Mesodermal cell (in vitro differentiated cells): ENCODE data around the gene ZEB2.
A peak's percentile ranks its signal among the peaks of the same experiment; 100 is the strongest.

ENCODE experiments used
- H3K27ac ChIP-seq: 2 replicates; pipeline ENCODE4 v1.7.0; 2013; ENCODE audit warnings: mild to moderate bottlenecking, low read depth, low read length, moderate library complexity; ENCODE audit not compliant: severe bottlenecking
- H3K36me3 ChIP-seq: 2 replicates; pipeline ENCODE4 v1.7.1; 2013; ENCODE audit warnings: mild to moderate bottlenecking, low read length, moderate library complexity; ENCODE audit not compliant: control insufficient read depth, insufficient read depth
- H3K4me1 ChIP-seq: one replicate; pipeline ENCODE4 v1.7.1; 2013; ENCODE audit warnings: mild to moderate bottlenecking, low read length; ENCODE audit not compliant: insufficient read depth, control insufficient read depth, poor library complexity, severe bottlenecking
- H3K4me3 ChIP-seq: 2 replicates; pipeline ENCODE4 v1.7.0; 2013; ENCODE audit warnings: low read length, control low read depth, mild to moderate bottlenecking; ENCODE audit not compliant: insufficient read depth, poor library complexity, severe bottlenecking; ENCODE audit errors: extremely low read depth
- H3K9me3 ChIP-seq: 2 replicates; pipeline ENCODE4 v1.7.1; 2013; ENCODE audit warnings: mild to moderate bottlenecking, low read length, moderate library complexity; ENCODE audit not compliant: control insufficient read depth
- WGBS, 2 experiments: methylation state at CpG; one replicate each; pipeline ENCODE4 v1.1.5; 2013; ENCODE audit warnings: missing lambda C conversion rate in 2 of 2; ENCODE audit not compliant: insufficient coverage in 2 of 2; 5-methylcytosine and 5-hydroxymethylcytosine counted together

ZEB2 gene

DNA sequence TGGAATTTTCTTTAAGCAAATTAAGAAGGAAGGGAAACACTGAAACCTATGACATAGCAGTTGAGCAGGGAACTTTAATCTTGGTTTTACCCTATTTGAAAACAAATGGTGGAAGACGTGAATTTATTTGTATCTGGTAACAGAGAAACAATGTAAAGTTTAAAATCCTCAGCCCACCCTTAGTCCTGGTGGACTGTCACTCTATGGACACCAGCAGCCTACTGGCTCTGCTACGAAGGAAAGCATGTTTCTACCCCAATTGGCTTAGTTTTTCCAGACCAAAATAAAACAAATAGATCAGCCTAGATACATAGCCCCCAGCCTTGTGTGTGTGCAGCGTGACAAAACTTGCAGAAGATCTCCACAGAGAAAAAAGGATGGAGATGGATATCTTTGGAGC is 7.4 kb downstream of the ZEB2 start:
- 80 to 90% methylated on average over 1 to 2 of the region's 3 CpGs for WGBS, 2 experiments
- H3K4me1 ChIP-seq, result peaks cover 69% of the 10 kb centered on the region
- no peaks in the 10 kb centered on the region for H3K9me3 ChIP-seq
- H3K27ac ChIP-seq, result peak overlapping the region; percentile 91
- H3K36me3 ChIP-seq, result peaks cover 53% of the 10 kb centered on the region
- peak overlapping the region; percentile 8 for H3K4me3 ChIP-seq

DNA sequence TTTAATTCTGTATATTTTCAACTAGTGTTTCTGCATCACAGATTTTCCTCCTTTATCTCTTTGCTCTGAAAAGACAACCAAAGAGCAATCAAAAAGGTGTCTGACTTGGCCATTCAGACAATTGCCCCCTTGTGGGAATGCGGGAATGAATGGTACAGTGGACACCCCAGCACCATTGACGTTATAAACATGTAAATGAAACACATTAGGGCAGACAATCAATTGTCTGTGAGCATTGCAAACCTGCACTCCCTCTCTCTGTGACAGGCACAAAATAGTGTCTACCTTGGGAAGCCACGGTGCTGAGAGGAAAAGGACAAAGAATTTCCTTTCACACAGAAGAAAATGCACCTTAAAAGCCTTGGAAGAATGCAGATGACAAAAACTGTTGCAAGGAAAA is 8.0 kb downstream of the ZEB2 start:
- WGBS, 2 experiments, result 0 to 17% methylated on average over 1 to 2 of the region's 3 CpGs
- Histone ChIP-seq H3K4me1 (peaks cover 70% of the 10 kb centered on the region), H3K36me3 (peaks cover 54% of the 10 kb centered on the region), H3K4me3 (no peak overlapping the region), H3K9me3 (no peaks in the 10 kb centered on the region), H3K27ac (peak overlapping the region; percentile 91)

DNA sequence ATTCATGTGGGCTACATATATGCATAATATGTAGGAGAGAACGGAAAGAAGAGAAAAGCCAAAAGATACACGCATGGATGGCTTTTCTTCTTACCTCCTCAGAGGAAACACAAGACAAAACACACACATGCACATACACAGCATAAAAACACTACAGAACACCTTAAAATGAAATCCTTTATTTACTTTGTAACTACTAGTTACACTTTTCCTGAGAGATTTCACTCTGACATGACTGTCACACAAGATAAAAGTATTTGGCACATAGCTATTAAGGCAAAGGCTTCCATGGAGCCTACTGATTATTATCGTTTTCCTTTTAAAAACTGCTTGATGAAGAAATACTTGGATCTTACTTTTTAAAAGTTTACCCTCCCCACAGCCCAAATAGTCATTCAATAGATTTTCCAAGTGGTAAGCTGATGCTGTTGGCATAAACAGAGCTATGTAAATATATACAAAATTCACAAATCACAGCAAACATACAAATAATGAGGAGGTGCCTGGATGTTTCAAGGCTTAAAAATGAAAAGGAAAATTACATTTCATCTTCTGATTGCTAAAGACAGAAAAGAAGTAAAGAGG is 8.6 kb downstream of the ZEB2 start:
- Histone ChIP-seq H3K9me3 (no peaks in the 10 kb centered on the region), H3K4me1 (peaks cover 76% of the 10 kb centered on the region), H3K4me3 (peak overlapping the region; percentile 6), H3K36me3 (peaks cover 50% of the 10 kb centered on the region), H3K27ac (peak overlapping the region; percentile 91)
- no CpG with 5 or more reads among the region's 3 CpGs for WGBS, 2 experiments

DNA sequence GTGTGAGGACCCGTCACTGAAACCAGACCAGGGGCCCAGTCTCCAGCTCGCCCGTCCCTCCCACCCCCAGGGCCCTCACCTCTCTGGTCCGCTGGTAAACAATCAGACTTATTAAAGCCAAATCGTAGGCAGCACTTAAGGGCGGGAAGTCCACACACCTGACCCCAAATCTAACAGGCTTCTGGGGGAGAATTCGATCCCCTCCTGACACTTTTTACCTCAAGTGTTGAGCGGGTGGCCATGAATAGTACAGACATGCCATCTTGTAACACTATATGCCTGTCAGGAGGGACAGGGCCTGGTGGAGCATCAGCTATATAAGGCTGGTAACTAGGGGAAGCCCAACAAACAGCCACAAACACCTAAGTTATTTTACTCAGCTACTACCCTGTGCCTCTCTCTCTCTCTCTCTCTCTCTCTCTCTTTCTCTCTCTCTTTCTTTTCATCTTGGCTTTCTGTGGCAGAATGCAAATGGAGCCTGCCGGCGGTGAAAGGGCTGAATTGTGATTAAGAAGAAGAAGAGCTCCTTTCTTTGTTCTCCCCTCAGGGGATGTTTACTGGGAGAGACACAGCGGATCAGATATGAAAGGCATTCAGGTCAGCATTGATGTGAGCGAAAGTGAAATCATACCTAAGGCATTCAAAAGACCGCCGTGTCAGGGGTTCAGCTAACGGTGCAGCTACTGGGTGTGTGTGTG is 9.5 kb downstream of the ZEB2 start:
- Histone ChIP-seq H3K4me1 (peaks cover 83% of the 10 kb centered on the region), H3K36me3 (peaks cover 44% of the 10 kb centered on the region), H3K9me3 (no peaks in the 10 kb centered on the region), H3K27ac (peak overlapping the region; percentile 91), H3K4me3 (peak overlapping the region; percentile 6)
- 16 to 17% methylated on average over 8 to 10 of the region's 15 CpGs for WGBS, 2 experiments

DNA sequence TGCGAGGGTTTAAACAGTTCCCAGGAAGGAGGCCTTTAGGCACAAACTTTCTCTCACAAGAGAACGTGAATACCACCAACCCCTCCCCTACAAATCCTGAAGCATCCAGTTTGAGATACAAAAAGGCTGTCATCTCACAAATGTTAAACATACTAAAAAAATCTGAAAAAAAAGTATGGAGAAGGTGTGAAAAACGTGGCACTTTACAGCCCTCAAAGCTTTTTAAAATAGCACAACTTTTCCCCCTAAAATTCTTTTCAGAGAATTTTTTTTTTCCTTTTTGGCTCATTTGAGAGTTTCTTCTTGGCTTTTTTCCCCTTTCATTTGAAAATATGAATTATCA is 10.1 kb downstream of the ZEB2 start:
- peak overlapping the region; percentile 91 for H3K27ac ChIP-seq

DNA sequence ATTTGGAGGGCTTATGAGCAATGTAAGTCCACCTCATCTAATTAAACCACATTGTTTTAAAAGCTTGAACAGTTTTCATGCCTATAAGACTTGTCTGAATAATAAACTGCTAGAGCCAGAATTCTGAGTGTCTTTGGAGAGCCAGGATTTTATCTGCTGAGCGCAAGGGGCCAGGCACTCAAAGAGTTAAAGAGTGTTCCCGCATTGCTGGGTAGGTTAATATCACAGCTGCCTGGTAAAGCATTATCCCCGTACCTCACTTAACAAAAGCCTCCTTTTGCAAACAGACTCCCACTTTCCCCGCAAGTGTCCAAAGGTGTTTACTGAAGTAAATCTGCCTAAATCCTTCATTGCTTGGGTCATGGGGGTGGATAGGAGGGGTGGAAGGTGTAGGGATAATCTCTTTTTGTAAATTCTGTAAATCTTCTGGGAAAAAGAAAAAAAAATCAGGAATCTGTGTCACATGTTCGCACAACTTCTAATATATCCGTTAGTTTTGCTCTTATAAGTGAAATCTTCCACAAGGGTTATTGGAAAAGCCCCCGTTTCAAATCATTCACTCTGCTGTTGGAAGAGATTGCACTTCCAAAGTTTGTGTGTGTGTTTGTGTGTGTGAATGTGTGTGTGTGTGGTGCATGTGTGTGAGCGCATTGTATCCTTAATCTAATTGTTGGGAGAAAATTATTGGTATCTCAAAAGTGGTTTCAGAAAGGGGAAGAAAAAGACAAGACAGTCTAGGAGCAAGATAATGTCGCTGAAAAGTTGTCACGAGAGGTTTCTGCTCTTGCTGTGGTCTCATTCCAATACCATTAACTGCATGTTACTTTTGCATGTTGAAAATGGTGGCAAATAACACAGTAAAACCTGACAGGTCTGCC is 10.7 kb downstream of the ZEB2 start:
- Histone ChIP-seq H3K27ac (peak overlapping the region; percentile 91), H3K9me3 (no peaks in the 10 kb centered on the region), H3K4me1 (peaks cover 90% of the 10 kb centered on the region), H3K4me3 (no peak overlapping the region), H3K36me3 (peaks cover 33% of the 10 kb centered on the region)
- WGBS, 2 experiments, result 60 to 83% methylated on average over 4 to 6 of the region's 10 CpGs

More for the DNA sequence above, 10.1 kb downstream of the ZEB2 start:
- Histone ChIP-seq H3K4me3 (no peak overlapping the region), H3K9me3 (no peaks in the 10 kb centered on the region), H3K4me1 (peaks cover 89% of the 10 kb centered on the region), H3K36me3 (peaks cover 38% of the 10 kb centered on the region)
- 43% methylated on average over 2 of the region's 3 CpGs; no CpG with 5 or more reads in 1 of the 2 experiments for WGBS, 2 experiments

DNA sequence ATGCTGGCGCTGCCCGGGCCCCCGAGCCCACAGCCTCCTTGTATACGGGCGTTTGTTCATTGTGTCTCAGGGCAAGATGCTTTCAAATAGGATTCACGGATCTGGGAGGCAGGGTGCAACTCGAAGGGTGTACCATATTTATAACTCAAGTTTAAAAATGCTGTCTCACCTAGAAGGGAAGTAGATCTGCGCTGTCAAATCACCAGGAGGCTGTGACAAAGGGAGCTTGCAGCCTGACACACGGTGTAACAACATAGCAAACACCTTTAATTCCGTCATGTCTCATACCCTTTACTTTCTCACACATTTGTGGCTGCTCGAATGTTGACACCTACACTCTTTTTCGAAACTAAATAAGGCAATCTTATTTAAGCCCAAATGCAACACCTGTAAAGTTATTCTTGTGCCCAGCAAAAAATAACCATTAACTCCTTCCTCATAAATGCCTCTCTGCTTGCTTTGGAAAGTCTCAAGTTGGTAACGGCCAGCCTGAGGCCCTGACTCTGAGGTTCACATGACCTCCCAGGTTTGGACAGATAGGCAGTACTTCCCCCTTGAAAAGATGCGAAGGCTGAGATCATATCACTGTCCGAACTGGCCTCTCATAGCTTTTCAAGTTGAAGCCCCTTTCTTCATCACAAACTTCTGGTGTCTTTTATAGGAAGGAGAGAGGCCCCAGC is 11.6 kb downstream of the ZEB2 start:
- Histone ChIP-seq H3K36me3 (peaks cover 29% of the 10 kb centered on the region), H3K9me3 (no peaks in the 10 kb centered on the region), H3K27ac (no peak overlapping the region), H3K4me3 (no peak overlapping the region), H3K4me1 (peaks cover 90% of the 10 kb centered on the region)
- 67 to 78% methylated on average over 6 to 11 of the region's 15 CpGs for WGBS, 2 experiments

DNA sequence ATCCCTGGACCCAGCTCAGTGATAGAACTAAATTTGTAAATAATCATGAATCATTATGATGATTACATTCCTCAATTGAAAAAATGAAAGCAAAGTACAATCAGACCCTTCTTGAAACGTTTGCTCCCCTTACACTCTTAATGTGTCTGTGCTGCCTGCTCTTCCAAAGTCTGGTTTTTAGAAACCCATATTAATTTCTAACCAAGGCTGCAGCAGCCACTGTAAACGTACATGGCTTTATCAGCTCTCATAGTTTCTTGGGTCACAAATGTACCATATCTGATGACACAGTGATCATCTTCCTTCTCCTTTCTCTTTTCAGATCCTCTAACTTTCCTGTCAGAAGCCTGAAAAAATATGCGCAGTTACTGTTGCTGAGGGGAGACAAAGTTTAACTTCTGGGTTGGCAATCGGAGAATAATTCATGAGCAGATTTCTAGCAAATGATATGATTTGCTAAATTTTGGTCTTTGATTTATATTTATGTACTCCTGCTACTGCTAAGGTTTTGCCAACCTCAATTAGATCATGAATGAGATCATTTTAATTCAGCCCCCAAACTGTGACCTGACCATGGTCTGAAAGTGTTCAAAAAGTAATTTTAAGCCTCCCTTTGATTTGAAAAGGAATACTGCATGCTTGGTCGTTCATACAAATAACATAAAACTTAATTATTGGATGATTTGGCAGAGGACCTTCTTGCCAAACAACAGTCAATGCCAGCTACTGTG is 12.3 kb downstream of the ZEB2 start:
- Histone ChIP-seq H3K4me3 (no peak overlapping the region), H3K9me3 (no peaks in the 10 kb centered on the region), H3K4me1 (peaks cover 92% of the 10 kb centered on the region), H3K36me3 (peaks cover 23% of the 10 kb centered on the region), H3K27ac (no peak overlapping the region)
- 63 to 70% methylated on average over 2 to 3 of the region's 5 CpGs for WGBS, 2 experiments

DNA sequence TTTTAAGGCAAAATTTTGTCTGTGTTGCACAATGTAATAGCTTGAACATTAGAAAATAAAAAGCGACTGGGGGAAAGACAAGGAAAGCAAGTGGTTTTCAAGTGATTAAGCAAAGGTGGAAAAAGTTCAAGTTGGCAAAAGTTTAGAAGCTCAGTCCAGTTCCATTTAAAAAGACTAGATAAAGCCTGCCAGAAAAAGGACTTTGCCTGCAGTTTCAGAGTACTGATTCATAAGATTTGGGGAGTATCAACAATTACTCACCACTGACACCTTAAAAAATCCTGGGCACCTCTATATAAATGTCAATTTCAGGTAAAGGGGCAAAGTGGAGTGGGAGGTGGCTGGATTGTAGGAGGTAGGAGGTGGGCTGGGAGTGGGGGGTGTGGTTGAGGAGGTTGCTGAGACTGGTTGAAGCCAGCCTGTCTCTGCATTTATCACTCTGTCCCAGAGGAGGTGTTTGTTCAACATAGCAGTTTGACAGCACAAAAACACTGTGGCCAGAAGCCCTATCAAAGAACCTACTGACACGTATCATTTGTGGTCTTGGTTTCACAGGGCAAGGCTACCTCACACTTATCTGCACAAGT is 14.6 kb downstream of the ZEB2 start:
- 70 to 88% methylated on average over 1 to 2 of the region's 2 CpGs for WGBS, 2 experiments
- Histone ChIP-seq H3K36me3 (peaks cover 28% of the 10 kb centered on the region), H3K27ac (peak overlapping the region; percentile 13), H3K9me3 (no peaks in the 10 kb centered on the region), H3K4me3 (no peak overlapping the region), H3K4me1 (peaks cover 85% of the 10 kb centered on the region)
